ENCODE results near the gene ARL6IP6. TPM values are rescaled to one million over a fixed set of nuclear protein-coding genes. Genes with fewer than 3 reads are reported as not detected.

Gene ARL6IP6
- polyA plus RNA-seq, 3 donors: 23.3 to 24.7 (median 23.4) TPM

DNA sequence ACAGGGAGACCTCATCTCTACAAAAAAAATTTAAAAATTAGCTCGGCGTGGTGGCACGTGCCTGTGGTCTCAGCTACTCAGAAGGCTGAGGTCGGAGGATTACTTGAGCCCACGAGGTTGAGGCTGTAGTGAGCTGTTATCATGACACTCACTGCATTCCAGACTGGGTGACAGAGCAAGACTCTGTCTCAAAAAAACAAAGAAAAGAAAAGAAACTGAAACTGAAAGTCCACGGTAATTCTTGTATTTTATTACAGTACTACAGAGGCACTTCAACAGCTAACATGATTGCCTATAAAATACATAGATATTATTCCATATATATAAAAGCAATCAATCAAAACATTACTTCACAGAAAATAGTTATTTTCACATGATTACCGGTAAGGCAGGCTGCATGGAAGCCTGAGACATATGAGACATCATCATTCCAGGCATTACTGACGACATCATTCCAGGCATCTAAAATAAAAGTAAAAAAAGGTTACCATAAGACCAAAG lies 24.2 kb upstream of the ARL6IP6 start:
- H3K36me3 Mint-ChIP-seq: peaks cover 26 to 39% of the 10 kb centered on the region in 2 donors
- H4K20me1 ChIP-seq (ENCODE audit: insufficient read depth, low read length): peaks cover 65% of the 10 kb centered on the region
- H3K9me3 ChIP-seq (replicated peaks in 1 of 2; ENCODE audit: control insufficient read depth in 1 of 2, insufficient read depth in 1 of 2, low read length in 2 of 2): no peaks in the 10 kb centered on the region
- no peak overlapping the region for H2AFZ ChIP-seq (ENCODE audit: insufficient read depth, low read depth, low read length, poor library complexity, severe bottlenecking)
- no peaks in the 10 kb centered on the region for H3K27me3 ChIP-seq (ENCODE audit: control insufficient read depth in 2 of 2, insufficient read depth in 2 of 2, low read length in 2 of 2)
- H3K4me1 ChIP-seq (ENCODE audit: control insufficient read depth in 1 of 2, insufficient read depth in 2 of 2, low read length in 2 of 2): peaks cover 0 to 8% of the 10 kb centered on the region in 2 donors
- DNase-seq: peak in 1 of 3 donors; percentile 12
- H3K27ac Mint-ChIP-seq: peak overlapping the region; percentile 60 to 93 (median 85)
- peak overlapping the region; percentile 55 to 76 for H3K4me3 Mint-ChIP-seq
- no peaks in the 10 kb centered on the region for H3K9me3 Mint-ChIP-seq
- TF ChIP-seq CTCF (IDR thresholded peaks at IDR 0.05): no peak
- peak overlapping the region in 2 of 3 experiments; percentile 21 to 53 for H3K4me3 ChIP-seq (replicated peaks in 1 of 3; ENCODE audit: low read depth in 2 of 3, low read length in 3 of 3)
- H3K4me2 ChIP-seq (replicated peaks; ENCODE audit: extremely low read depth, low read length, poor library complexity, severe bottlenecking): peak overlapping the region; percentile 43
- 13% methylated on average over 4 of the region's 8 CpGs for WGBS (ENCODE audit: insufficient coverage)
- peak overlapping the region; percentile 39 for H3K9ac ChIP-seq (ENCODE audit: insufficient read depth, low read length, poor library complexity, severe bottlenecking)
- H3K27me3 Mint-ChIP-seq (ENCODE audit: low read depth in 3 of 3): no peaks in the 10 kb centered on the region
- H3K79me2 ChIP-seq (ENCODE audit: insufficient read depth, low read length): peaks cover 71% of the 10 kb centered on the region
- intact Hi-C loops (cut with micrococcal nuclease): no loop called here
- peak overlapping the region in 1 of 2 donors; percentile 75 for H3K27ac ChIP-seq (ENCODE audit: low read depth in 1 of 2, low read length in 2 of 2)
- peaks cover 7% of the 10 kb centered on the region for H3K4me1 Mint-ChIP-seq
- H3K36me3 ChIP-seq (replicated peaks in 1 of 2; ENCODE audit: control insufficient read depth in 1 of 2, insufficient read depth in 2 of 2, low read length in 2 of 2): peaks cover 28 to 48% of the 10 kb centered on the region in 2 donors

DNA sequence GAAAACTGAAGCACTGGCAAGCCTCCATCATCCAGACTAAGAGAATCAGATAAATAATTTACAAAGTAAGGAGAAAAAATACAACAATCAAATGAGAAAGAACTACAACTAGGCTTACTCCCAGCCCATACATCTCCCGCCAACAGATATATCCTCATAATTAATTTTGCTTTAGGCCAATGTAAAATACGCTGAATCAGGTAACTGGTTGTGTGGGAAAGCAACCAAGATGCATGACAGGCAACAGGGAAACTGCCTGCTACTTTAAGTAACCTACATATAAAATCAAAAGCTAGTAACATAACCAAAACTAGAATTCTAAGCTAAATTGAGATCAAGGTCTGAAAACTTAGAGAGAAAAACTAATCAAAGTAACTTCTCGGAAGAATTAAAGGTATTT lies 22.7 kb upstream of the ARL6IP6 start:
- H3K36me3 ChIP-seq (replicated peaks in 1 of 2; ENCODE audit: control insufficient read depth in 1 of 2, insufficient read depth in 2 of 2, low read length in 2 of 2): peaks cover 23 to 33% of the 10 kb centered on the region in 2 donors
- H3K27ac ChIP-seq (ENCODE audit: low read depth in 1 of 2, low read length in 2 of 2): no peak overlapping the region
- peaks cover 0 to 8% of the 10 kb centered on the region in 2 donors for H3K4me1 ChIP-seq (ENCODE audit: control insufficient read depth in 1 of 2, insufficient read depth in 2 of 2, low read length in 2 of 2)
- no peak overlapping the region for H2AFZ ChIP-seq (ENCODE audit: insufficient read depth, low read depth, low read length, poor library complexity, severe bottlenecking)
- H3K79me2 ChIP-seq (ENCODE audit: insufficient read depth, low read length): peaks cover 81% of the 10 kb centered on the region
- no peak overlapping the region for H3K4me2 ChIP-seq (replicated peaks; ENCODE audit: extremely low read depth, low read length, poor library complexity, severe bottlenecking)
- no peak for TF ChIP-seq CTCF (IDR thresholded peaks at IDR 0.05)
- peaks cover 22 to 30% of the 10 kb centered on the region in 2 donors for H3K36me3 Mint-ChIP-seq
- H4K20me1 ChIP-seq (ENCODE audit: insufficient read depth, low read length): peaks cover 77% of the 10 kb centered on the region
- no CpG with 5 or more reads among the region's 3 CpGs for WGBS (ENCODE audit: insufficient coverage)
- intact Hi-C loops (cut with micrococcal nuclease): no loop called here
- H3K9me3 Mint-ChIP-seq: no peaks in the 10 kb centered on the region
- peaks cover 7% of the 10 kb centered on the region for H3K4me1 Mint-ChIP-seq
- no peaks in the 10 kb centered on the region for H3K9me3 ChIP-seq (replicated peaks in 1 of 2; ENCODE audit: control insufficient read depth in 1 of 2, insufficient read depth in 1 of 2, low read length in 2 of 2)
- H3K9ac ChIP-seq (ENCODE audit: insufficient read depth, low read length, poor library complexity, severe bottlenecking): no peak overlapping the region
- no peaks in the 10 kb centered on the region for H3K27me3 ChIP-seq (ENCODE audit: control insufficient read depth in 2 of 2, insufficient read depth in 2 of 2, low read length in 2 of 2)
- H3K4me3 ChIP-seq (replicated peaks in 1 of 3; ENCODE audit: low read depth in 2 of 3, low read length in 3 of 3): no peak overlapping the region
- no peaks in the 10 kb centered on the region for H3K27me3 Mint-ChIP-seq (ENCODE audit: low read depth in 3 of 3)
- H3K4me3 Mint-ChIP-seq: no peak overlapping the region
- peak overlapping the region in 1 of 7 donors; percentile 68 for H3K27ac Mint-ChIP-seq
- DNase-seq: no peak
